HepG2 (cell line): ENCODE data around the gene BCAR3. TPM values are rescaled to one million over a fixed set of nuclear protein-coding genes. Genes with fewer than 3 reads are reported as not detected.

Experiments used
- DMAP1 ChIP-seq: IDR thresholded peaks from 2 replicates; pipeline ENCODE4 v1.6.1; 2016
- GRHL1 ChIP-seq: sonication (generic); formaldehyde crosslinking; conservative IDR thresholded peaks from 2 replicates; pipeline ENCODE4 v1.8.0; 2022; ENCODE audit warnings: missing genetic modification reagents
- HHEX ChIP-seq: IDR thresholded peaks from 2 replicates; pipeline ENCODE4 v1.6.1; 2016; ENCODE audit warnings: control low read depth
- HMG20A ChIP-seq: IDR thresholded peaks from 2 replicates; pipeline ENCODE4 v1.6.1; 2016; ENCODE audit warnings: borderline replicate concordance
- HMG20B ChIP-seq: conservative IDR thresholded peaks from 2 replicates; pipeline ENCODE4 v1.6.1; 2016; ENCODE audit warnings: missing genetic modification reagents, missing compliant biosample characterization
- HNRNPL ChIP-seq: fragments of 200-400 bp; formaldehyde crosslinking; IDR thresholded peaks from 2 replicates; pipeline ENCODE4 v1.6.1; 2017; ENCODE audit warnings: mild to moderate bottlenecking, low read depth, low read length
- JUND ChIP-seq: sonication (generic); formaldehyde crosslinking; IDR thresholded peaks from 2 replicates; pipeline ENCODE4 v1.8.0; 2022; ENCODE audit warnings: mild to moderate bottlenecking, missing genetic modification reagents
- MED8 ChIP-seq: sonication (generic); formaldehyde crosslinking; IDR thresholded peaks from 2 replicates; pipeline ENCODE4 v1.8.1; 2023; ENCODE audit warnings: mild to moderate bottlenecking, missing genetic modification reagents; ENCODE audit not compliant: insufficient replicate concordance
- MXI1 ChIP-seq: IDR thresholded peaks from 3 replicates; pipeline ENCODE4 v1.6.1; 2012; ENCODE audit warnings: low read depth, low read length, inconsistent platforms, borderline replicate concordance
- PCBP2 ChIP-seq: fragments of 200-400 bp; formaldehyde crosslinking; optimal IDR thresholded peaks from 2 replicates; pipeline ENCODE3; 2018; ENCODE audit warnings: low read length, low read depth; ENCODE audit not compliant: poor library complexity, severe bottlenecking
- RBM22 ChIP-seq: fragments of 200-400 bp; formaldehyde crosslinking; optimal IDR thresholded peaks from 2 replicates; pipeline ENCODE3; 2017; ENCODE audit warnings: mild to moderate bottlenecking, low read length, moderate library complexity
- RFXANK ChIP-seq: IDR thresholded peaks from 2 replicates; pipeline ENCODE4 v1.6.1; 2016
- TAF15 ChIP-seq: fragments of 200-400 bp; formaldehyde crosslinking; IDR thresholded peaks from one replicate; pipeline ENCODE4 v1.6.1; 2018; ENCODE audit warnings: mild to moderate bottlenecking, low read depth, low read length; ENCODE audit not compliant: poor library complexity, severe bottlenecking
- TBX2 ChIP-seq: sonication (generic); formaldehyde crosslinking; IDR thresholded peaks from 2 replicates; pipeline ENCODE4 v1.5.0; 2020; ENCODE audit warnings: missing genetic modification reagents, mild to moderate bottlenecking, borderline replicate concordance
- TERF1 ChIP-seq: sonication (generic); formaldehyde crosslinking; IDR thresholded peaks from 2 replicates; pipeline ENCODE4 v1.8.0; 2022; ENCODE audit warnings: mild to moderate bottlenecking, missing genetic modification reagents, moderate library complexity
- TMF1 ChIP-seq: sonication (generic); formaldehyde crosslinking; IDR thresholded peaks from 2 replicates; pipeline ENCODE4 v1.8.1; 2022; ENCODE audit warnings: low read depth, missing genetic modification reagents
- ZBTB21 ChIP-seq: sonication (generic); formaldehyde crosslinking; IDR thresholded peaks from 2 replicates; pipeline ENCODE4 v1.4.0; 2020; ENCODE audit warnings: missing genetic modification reagents
- ZBTB34 ChIP-seq: sonication (generic); formaldehyde crosslinking; IDR thresholded peaks from 2 replicates; pipeline ENCODE4 v1.8.0; 2022; ENCODE audit warnings: mild to moderate bottlenecking, missing genetic modification reagents
- ZBTB7A ChIP-seq: sonication (generic); formaldehyde crosslinking; IDR thresholded peaks from 2 replicates; pipeline ENCODE4 v1.8.0; 2022; ENCODE audit warnings: mild to moderate bottlenecking, missing genetic modification reagents
- ZFYVE20 ChIP-seq: sonication (generic); formaldehyde crosslinking; IDR thresholded peaks from 2 replicates; pipeline ENCODE4 v1.8.0; 2023; ENCODE audit warnings: low read depth, mild to moderate bottlenecking, moderate library complexity, missing genetic modification reagents, borderline replicate concordance
- ZKSCAN1 ChIP-seq: fragments of 150-350 bp; IDR thresholded peaks from 2 replicates; pipeline ENCODE4 v1.6.1; 2014; ENCODE audit warnings: low read length
- ZNF263 ChIP-seq: sonication (generic); formaldehyde crosslinking; IDR thresholded peaks from 2 replicates; pipeline ENCODE4 v1.4.0; 2020; ENCODE audit warnings: missing genetic modification reagents
- ZNF446 ChIP-seq: sonication (generic); formaldehyde crosslinking; IDR thresholded peaks from 2 replicates; pipeline ENCODE4 v1.5.0; 2020; ENCODE audit warnings: mild to moderate bottlenecking, missing genetic modification reagents
- ZNF567 ChIP-seq: sonication (generic); formaldehyde crosslinking; IDR thresholded peaks from 2 replicates; pipeline ENCODE4 v1.8.1; 2023; ENCODE audit warnings: mild to moderate bottlenecking, missing genetic modification reagents, borderline replicate concordance
- ZNF569 ChIP-seq: sonication (generic); formaldehyde crosslinking; IDR thresholded peaks from 2 replicates; pipeline ENCODE4 v1.5.0; 2020; ENCODE audit warnings: mild to moderate bottlenecking, missing genetic modification reagents, moderate library complexity, borderline replicate concordance
- ZNF605 ChIP-seq: sonication (generic); formaldehyde crosslinking; IDR thresholded peaks from 2 replicates; pipeline ENCODE4 v1.8.0; 2022; ENCODE audit warnings: mild to moderate bottlenecking, missing genetic modification reagents
- ZNF614 ChIP-seq: IDR thresholded peaks from 2 replicates; pipeline ENCODE4 v1.6.1; 2018; ENCODE audit warnings: missing biosample characterization, missing genetic modification reagents, inconsistent platforms, borderline replicate concordance
- ZNF619 ChIP-seq: sonication (generic); formaldehyde crosslinking; IDR thresholded peaks from 2 replicates; pipeline ENCODE4 v1.4.0; 2020; ENCODE audit warnings: mild to moderate bottlenecking, missing genetic modification reagents
- polyA plus RNA-seq, 8 experiments: library from polyadenylated mRNA; depleted of rRNA in 3 of 8; stranded (reverse) in 7 of 8; unstranded in 1 of 8; fragments of >200 nt; fragmentation: Illumina TruSeq in 4 of 8; extraction: Trizol in 4 of 8; gene quantifications; 2 replicates each; pipeline versions ENCODE4 v1.2.1 to v1.2.3, GENCODE V29; 2011 to 2016; ENCODE audit warnings: low read depth in 4 of 8, missing spikeins in 1 of 8, mixed read lengths in 1 of 8; ENCODE audit not compliant: insufficient read depth in 1 of 8
- total RNA-seq, 5 experiments: library from RNA; depleted of rRNA; stranded (reverse); fragments of >200 nt; fragmentation: Illumina TruSeq; extraction: Trizol; gene quantifications; 2 replicates each; pipeline ENCODE4 v1.2.3, GENCODE V29; 2016; ENCODE audit warnings: low read depth in 1 of 5

Gene BCAR3
- total and polyA plus RNA-seq, 2 of the 13 experiments (the other 11 are each of a cell fraction or from before 2014, with no cell fraction given): 3.6 to 4.8 TPM

GRCh38 chr1:93617670-93618499 is 63.8 kb downstream of the BCAR3 start (continued):
- peak; percentile 40 for TF ChIP-seq JUND (CRISPR knock-in tag)
- TF ChIP-seq TERF1 (CRISPR knock-in tag): no peak
- TF ChIP-seq ZFYVE20 (CRISPR knock-in tag): no peak
- TF ChIP-seq ZNF619 (CRISPR knock-in tag): no peak
- peak; percentile 25; the same call in 1 of the 2 replicates for TF ChIP-seq ZBTB21
- no peak for TF ChIP-seq RBM22
- TF ChIP-seq DMAP1: peak; percentile 83
- peak; percentile 96 for TF ChIP-seq TBX2 (CRISPR knock-in tag)
- peak; percentile 63 for TF ChIP-seq HHEX (CRISPR knock-in tag)
- TF ChIP-seq ZNF567 (CRISPR knock-in tag): 0 out of 2 replicates have a peak, but pooled peaks have one; percentile 50
- TF ChIP-seq ZKSCAN1: no peak
- peak; percentile 96 for TF ChIP-seq ZBTB34
- TF ChIP-seq HNRNPL: peak; percentile 85
- peak; percentile 74; the same call in 1 of the 2 replicates for TF ChIP-seq ZNF605 (CRISPR knock-in tag)
- peak; percentile 18; the same call in 1 of the 2 replicates for TF ChIP-seq HMG20B (CRISPR knock-in tag)
- no peak for TF ChIP-seq ZNF569 (CRISPR knock-in tag)
- no peak for TF ChIP-seq GRHL1 (CRISPR knock-in tag)
- peak; percentile 90 for TF ChIP-seq ZBTB7A (CRISPR knock-in tag)
- peak; percentile 11 for TF ChIP-seq PCBP2
- TF ChIP-seq ZNF263 (CRISPR knock-in tag): peak; percentile 90
- peak; percentile 75; the same call in 1 of the 2 replicates for TF ChIP-seq HMG20A
- peak; percentile 44; the same call in 1 of the 2 replicates for TF ChIP-seq TMF1 (CRISPR knock-in tag)
- TF ChIP-seq ZNF614: peak; percentile 88; the same call in 1 of the 2 replicates
- peak; percentile 92 for TF ChIP-seq MED8 (CRISPR knock-in tag)
- TF ChIP-seq TAF15: no peak
- no peak for TF ChIP-seq RFXANK (CRISPR knock-in tag)
- TF ChIP-seq ZNF446: peak; percentile 66; the same call in 1 of the 2 replicates
- TF ChIP-seq MXI1: peak; percentile 26; the same call in 1 of the 3 replicates
